Transverse colon (tissue), 4 donors: ENCODE measurements around the gene AGAP1.

ENCODE experiments used
- CTCF ChIP-seq, 5 experiments: fragments of 200-600 bp in 3 of 5; fragments of 450-650 bp in 2 of 5; sonication (generic) in 3 of 5; IDR thresholded peaks; 1 replicate in 2 of 5; 2 replicates in 3 of 5; pipeline ENCODE4 v1.5.1; 2016 to 2017; ENCODE audit warnings: antibody characterized with exemption in 5 of 5, inconsistent platforms in 3 of 5, mild to moderate bottlenecking in 2 of 5, moderate library complexity in 1 of 5
- EP300 ChIP-seq: sonication (generic); formaldehyde crosslinking; IDR thresholded peaks from one replicate; pipeline ENCODE4 v1.6.1; 2017; ENCODE audit warnings: antibody characterized with exemption, low read depth
- POLR2A ChIP-seq: fragments of 450-650 bp; IDR thresholded peaks from one replicate; pipeline ENCODE4 v1.6.1; 2016; ENCODE audit warnings: antibody characterized with exemption, mild to moderate bottlenecking, moderate library complexity
- POLR2AphosphoS5 ChIP-seq, 3 donors: sonication (generic); formaldehyde crosslinking; IDR thresholded peaks; one replicate each; pipeline ENCODE4 v1.6.1; 2016; ENCODE audit warnings: antibody characterized with exemption in 3 of 3

DNA sequence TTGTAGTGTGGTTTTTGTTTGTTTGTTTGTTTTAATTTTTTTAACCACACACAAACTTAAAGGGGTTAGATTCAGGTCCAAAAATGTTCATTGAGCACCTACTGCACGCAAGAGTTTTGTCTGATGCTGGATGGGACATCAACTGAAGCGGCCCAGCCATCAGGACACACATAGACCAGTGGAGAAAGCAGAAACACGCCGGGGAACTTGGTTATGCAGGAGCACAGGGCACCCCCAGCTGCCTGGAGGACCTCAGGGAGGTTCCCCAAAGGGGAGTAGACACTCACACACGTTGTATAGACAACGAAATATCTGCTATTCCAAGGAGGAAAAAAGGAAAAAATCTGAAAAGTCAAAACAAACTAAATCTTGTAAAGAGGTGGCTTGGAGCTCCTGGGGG, 482.7 kb downstream of the AGAP1 start:
- TF ChIP-seq CTCF (IDR thresholded peaks at IDR 0.05) (no peak), POLR2A (no peak), EP300 (no peak), POLR2AphosphoS5 (IDR thresholded peaks at IDR 0.05) (no peak)
